Neural cell (in vitro differentiated cells): ENCODE data around the gene PLAAT5. TPM values are rescaled to one million over a fixed set of nuclear protein-coding genes. Genes with fewer than 3 reads are reported as not detected.

Experiments used
- H2AFZ ChIP-seq: fragments of 200-600, 300-800 bp; sonication (generic), shearing (Covaris generic); 2 replicates; pipeline ENCODE4 v1.6.0; 2014; ENCODE audit warnings: low read depth, mild to moderate bottlenecking, antibody characterized with exemption, low read length, moderate library complexity
- H3F3A ChIP-seq: fragments of 200-600 bp; shearing (Covaris generic); 2 replicates; pipeline ENCODE4 v1.6.1; 2016; ENCODE audit warnings: mild to moderate bottlenecking, moderate library complexity, mixed read lengths, antibody characterized with exemption, low read length; ENCODE audit not compliant: insufficient read depth, poor library complexity, severe bottlenecking
- H3K27ac ChIP-seq: fragments of 200-600, 300-800 bp; sonication (generic), shearing (Covaris generic); 2 replicates; pipeline ENCODE4 v1.5.1; 2014; ENCODE audit warnings: mild to moderate bottlenecking, low read length, moderate library complexity
- H3K27me3 ChIP-seq: fragments of 300-800, 200-600 bp; sonication (generic), shearing (Covaris generic); 2 replicates; pipeline ENCODE4 v1.6.0; 2014; ENCODE audit warnings: mild to moderate bottlenecking, low read depth, low read length, moderate library complexity; ENCODE audit not compliant: insufficient read depth
- H3K36me3 ChIP-seq: fragments of 300-800, 200-600 bp; sonication (generic), shearing (Covaris generic); 2 replicates; pipeline ENCODE4 v1.5.1; 2014; ENCODE audit warnings: mild to moderate bottlenecking, antibody characterized with exemption, low read length, moderate library complexity; ENCODE audit not compliant: insufficient read depth
- H3K4me2 ChIP-seq: fragments of 300-800, 200-600 bp; sonication (generic), shearing (Covaris generic); 2 replicates; pipeline ENCODE4 v1.6.0; 2014; ENCODE audit warnings: mild to moderate bottlenecking, low read length
- H3K4me3 ChIP-seq: fragments of 300-800, 200-600 bp; sonication (generic), shearing (Covaris generic); 2 replicates; pipeline ENCODE4 v1.5.1; 2014; ENCODE audit warnings: mild to moderate bottlenecking, low read length, moderate library complexity
- H3K79me2 ChIP-seq: fragments of 200-600 bp; shearing (Covaris generic); replicated peaks from 2 replicates; pipeline ENCODE4 v1.6.0; 2014; ENCODE audit warnings: mild to moderate bottlenecking, low read length, moderate library complexity; ENCODE audit not compliant: insufficient read depth
- H3K9ac ChIP-seq: fragments of 300-800, 200-600 bp; sonication (generic), shearing (Covaris generic); 2 replicates; pipeline ENCODE4 v1.6.1; 2016; ENCODE audit warnings: mild to moderate bottlenecking, low read length, mixed read lengths
- H3K9me2 ChIP-seq: fragments of 200-600 bp; shearing (Covaris generic); 2 replicates; pipeline ENCODE4 v1.6.1; 2016; ENCODE audit warnings: mild to moderate bottlenecking, low read length, mixed read lengths; ENCODE audit not compliant: insufficient read depth
- H3K9me3 ChIP-seq: fragments of 200-600, 300-800 bp; sonication (generic), shearing (Covaris generic); 2 replicates; pipeline ENCODE4 v1.6.1; 2016; ENCODE audit warnings: mild to moderate bottlenecking, mixed run types, low read length, moderate library complexity, mixed read lengths
- H4K20me1 ChIP-seq: fragments of 200-600 bp; shearing (Covaris generic); 2 replicates; pipeline ENCODE4 v1.6.1; 2016; ENCODE audit warnings: mild to moderate bottlenecking, mixed run types; ENCODE audit not compliant: insufficient read depth
- EP300 ChIP-seq: fragments of 450-650 bp; conservative IDR thresholded peaks from 2 replicates; pipeline ENCODE4 v1.6.1; 2014; ENCODE audit warnings: antibody characterized with exemption, mild to moderate bottlenecking, moderate library complexity; ENCODE audit not compliant: poor library complexity, severe bottlenecking
- EZH2 ChIP-seq: fragments of 200-600, 300-800 bp; shearing (Covaris generic), sonication (generic); IDR thresholded peaks from 2 replicates; pipeline ENCODE4 v1.6.1; 2014; ENCODE audit warnings: antibody characterized with exemption, low read length, borderline replicate concordance, mild to moderate bottlenecking; ENCODE audit not compliant: insufficient read depth, poor library complexity, severe bottlenecking
- MXI1 ChIP-seq: fragments of 450-650 bp; conservative IDR thresholded peaks from 2 replicates; pipeline ENCODE4 v1.6.1; 2014; ENCODE audit warnings: antibody characterized with exemption, mild to moderate bottlenecking; ENCODE audit not compliant: poor library complexity, severe bottlenecking
- POLR2AphosphoS5 ChIP-seq: IDR thresholded peaks from 2 replicates; pipeline ENCODE4 v1.6.1; 2012
- RAD21 ChIP-seq: fragments of 450-650 bp; conservative IDR thresholded peaks from 2 replicates; pipeline ENCODE4 v1.6.1; 2014; ENCODE audit warnings: antibody characterized with exemption, mild to moderate bottlenecking, moderate library complexity
- SMC3 ChIP-seq: fragments of 450-650 bp; conservative IDR thresholded peaks from 2 replicates; pipeline ENCODE4 v1.6.1; 2014; ENCODE audit warnings: antibody characterized with exemption, mild to moderate bottlenecking, moderate library complexity; ENCODE audit not compliant: poor library complexity
- TAF1 ChIP-seq: IDR thresholded peaks from 2 replicates; pipeline ENCODE4 v1.6.1; 2012; ENCODE audit warnings: low read depth
- polyA plus RNA-seq: library from polyadenylated mRNA; depleted of rRNA; stranded (reverse); fragments of >200 nt; gene quantifications from 2 replicates; pipeline ENCODE4 v1.2.3, GENCODE V29; 2014
- TF ChIP-seq, protein P1 (sequence below): IDR thresholded peaks from 2 replicates; pipeline ENCODE4 v1.6.1; 2012; ENCODE audit warnings: borderline replicate concordance
- TF ChIP-seq, protein P2 (sequence below): fragments of 450-650 bp; IDR thresholded peaks from 2 replicates; pipeline ENCODE4 v1.5.1; 2014; ENCODE audit warnings: antibody characterized with exemption, mild to moderate bottlenecking, moderate library complexity; ENCODE audit not compliant: poor library complexity, severe bottlenecking

The PLAAT5 gene
- polyA plus RNA-seq, 1 donor from 2014 or later: 0.14 TPM

DNA sequence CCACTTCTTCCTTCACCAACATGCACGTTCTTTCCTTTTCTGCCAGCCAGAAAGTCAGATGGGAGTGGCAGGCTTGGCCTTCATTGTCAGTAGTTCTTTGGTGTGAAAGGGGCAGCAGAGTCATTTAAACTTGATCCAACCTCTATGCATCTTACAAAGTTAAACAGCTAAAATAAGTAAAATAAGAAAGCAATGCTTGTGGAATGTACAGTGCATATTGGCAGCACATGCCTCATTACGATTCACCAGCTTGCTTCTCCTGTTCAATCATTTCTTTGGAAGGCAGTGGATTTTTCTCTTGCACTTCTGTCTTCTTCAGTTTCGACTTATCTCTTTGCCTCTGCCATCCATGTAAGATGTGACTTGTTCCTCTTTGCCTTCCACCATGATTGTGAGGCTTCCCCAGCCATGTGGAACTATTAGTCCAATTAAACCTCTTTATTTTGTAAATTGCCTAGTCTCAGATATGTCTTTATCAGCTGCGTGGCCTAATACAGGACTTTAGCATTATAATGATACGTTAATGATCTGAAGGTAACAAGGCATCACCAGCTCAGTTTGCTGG, 29.7 kb upstream of the PLAAT5 start:
- Histone ChIP-seq H2AFZ (no peak overlapping the region), H3K4me3 (no peak overlapping the region), H3K27me3 (no peaks in the 10 kb centered on the region), H4K20me1 (no peaks in the 10 kb centered on the region), H3K9ac (no peak overlapping the region), H3K27ac (no peak overlapping the region), H3K9me3 (no peaks in the 10 kb centered on the region), H3K9me2 (no peaks in the 10 kb centered on the region), H3K36me3 (no peaks in the 10 kb centered on the region), H3K4me2 (no peak overlapping the region), H3F3A (no peaks in the 10 kb centered on the region), H3K79me2 (no peaks in the 10 kb centered on the region)
- TF ChIP-seq MXI1 (no peak), SMC3 (no peak), EZH2 (no peak), EP300 (no peak), POLR2AphosphoS5 (no peak), TAF1 (no peak), RAD21 (no peak)
- TF ChIP-seq, protein P1, sequence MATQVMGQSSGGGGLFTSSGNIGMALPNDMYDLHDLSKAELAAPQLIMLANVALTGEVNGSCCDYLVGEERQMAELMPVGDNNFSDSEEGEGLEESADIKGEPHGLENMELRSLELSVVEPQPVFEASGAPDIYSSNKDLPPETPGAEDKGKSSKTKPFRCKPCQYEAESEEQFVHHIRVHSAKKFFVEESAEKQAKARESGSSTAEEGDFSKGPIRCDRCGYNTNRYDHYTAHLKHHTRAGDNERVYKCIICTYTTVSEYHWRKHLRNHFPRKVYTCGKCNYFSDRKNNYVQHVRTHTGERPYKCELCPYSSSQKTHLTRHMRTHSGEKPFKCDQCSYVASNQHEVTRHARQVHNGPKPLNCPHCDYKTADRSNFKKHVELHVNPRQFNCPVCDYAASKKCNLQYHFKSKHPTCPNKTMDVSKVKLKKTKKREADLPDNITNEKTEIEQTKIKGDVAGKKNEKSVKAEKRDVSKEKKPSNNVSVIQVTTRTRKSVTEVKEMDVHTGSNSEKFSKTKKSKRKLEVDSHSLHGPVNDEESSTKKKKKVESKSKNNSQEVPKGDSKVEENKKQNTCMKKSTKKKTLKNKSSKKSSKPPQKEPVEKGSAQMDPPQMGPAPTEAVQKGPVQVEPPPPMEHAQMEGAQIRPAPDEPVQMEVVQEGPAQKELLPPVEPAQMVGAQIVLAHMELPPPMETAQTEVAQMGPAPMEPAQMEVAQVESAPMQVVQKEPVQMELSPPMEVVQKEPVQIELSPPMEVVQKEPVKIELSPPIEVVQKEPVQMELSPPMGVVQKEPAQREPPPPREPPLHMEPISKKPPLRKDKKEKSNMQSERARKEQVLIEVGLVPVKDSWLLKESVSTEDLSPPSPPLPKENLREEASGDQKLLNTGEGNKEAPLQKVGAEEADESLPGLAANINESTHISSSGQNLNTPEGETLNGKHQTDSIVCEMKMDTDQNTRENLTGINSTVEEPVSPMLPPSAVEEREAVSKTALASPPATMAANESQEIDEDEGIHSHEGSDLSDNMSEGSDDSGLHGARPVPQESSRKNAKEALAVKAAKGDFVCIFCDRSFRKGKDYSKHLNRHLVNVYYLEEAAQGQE: no peak
- TF ChIP-seq, protein P2, sequence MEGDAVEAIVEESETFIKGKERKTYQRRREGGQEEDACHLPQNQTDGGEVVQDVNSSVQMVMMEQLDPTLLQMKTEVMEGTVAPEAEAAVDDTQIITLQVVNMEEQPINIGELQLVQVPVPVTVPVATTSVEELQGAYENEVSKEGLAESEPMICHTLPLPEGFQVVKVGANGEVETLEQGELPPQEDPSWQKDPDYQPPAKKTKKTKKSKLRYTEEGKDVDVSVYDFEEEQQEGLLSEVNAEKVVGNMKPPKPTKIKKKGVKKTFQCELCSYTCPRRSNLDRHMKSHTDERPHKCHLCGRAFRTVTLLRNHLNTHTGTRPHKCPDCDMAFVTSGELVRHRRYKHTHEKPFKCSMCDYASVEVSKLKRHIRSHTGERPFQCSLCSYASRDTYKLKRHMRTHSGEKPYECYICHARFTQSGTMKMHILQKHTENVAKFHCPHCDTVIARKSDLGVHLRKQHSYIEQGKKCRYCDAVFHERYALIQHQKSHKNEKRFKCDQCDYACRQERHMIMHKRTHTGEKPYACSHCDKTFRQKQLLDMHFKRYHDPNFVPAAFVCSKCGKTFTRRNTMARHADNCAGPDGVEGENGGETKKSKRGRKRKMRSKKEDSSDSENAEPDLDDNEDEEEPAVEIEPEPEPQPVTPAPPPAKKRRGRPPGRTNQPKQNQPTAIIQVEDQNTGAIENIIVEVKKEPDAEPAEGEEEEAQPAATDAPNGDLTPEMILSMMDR: no peak

GRCh38 chr11:63518548-63518947, 27.6 kb upstream of the PLAAT5 start:
- Histone ChIP-seq H3K9me3 (no peaks in the 10 kb centered on the region), H3K79me2 (no peaks in the 10 kb centered on the region), H3K9me2 (no peaks in the 10 kb centered on the region), H3K9ac (no peak overlapping the region), H3K27ac (no peak overlapping the region), H3F3A (no peaks in the 10 kb centered on the region), H3K4me3 (no peak overlapping the region), H4K20me1 (no peaks in the 10 kb centered on the region), H3K36me3 (no peaks in the 10 kb centered on the region), H3K4me2 (no peak overlapping the region), H3K27me3 (no peaks in the 10 kb centered on the region), H2AFZ (no peak overlapping the region)
- no peak for TF ChIP-seq EZH2
- TF ChIP-seq, protein P1: no peak
- no peak for TF ChIP-seq TAF1
- TF ChIP-seq SMC3: no peak
- TF ChIP-seq EP300: no peak
- no peak for TF ChIP-seq MXI1
- TF ChIP-seq POLR2AphosphoS5: no peak
- TF ChIP-seq, protein P2: no peak
- TF ChIP-seq RAD21: no peak
